Measurements from ENCODE around the gene DERL3.

DERL3 gene

GRCh38 chr22:23825246-23825905, 13.4 kb downstream of the DERL3 start:
- no peaks in the 10 kb centered on the region for H3K9me3 ChIP-seq (ENCODE audit: control extremely low read depth in 1 of 5, control insufficient read depth in 4 of 5, insufficient read depth in 2 of 5, low read depth in 1 of 5, low read length in 4 of 5)
- CTCF ChIA-PET: interaction anchor here (0.7 to 3.7 kb wide), 6 partner anchors 11 to 57 kb away, joined by 3 to 14 read pairs (median 4); no protein-coding TSS in a partner anchor
- no peak for DNase-seq
- peaks cover 18 to 93% (median 68%) of the 10 kb centered on the region in 4 experiments for H3K36me3 ChIP-seq (ENCODE audit: control insufficient read depth in 4 of 4, insufficient read depth in 4 of 4, low read length in 3 of 4)
- POLR2A ChIA-PET: no interaction called here
- WGBS (ENCODE audit: insufficient coverage): 97% methylated on average over 12 of the region's 12 CpGs
- no peak overlapping the region for H3K4me3 ChIP-seq (ENCODE audit: control insufficient read depth in 1 of 7, extremely low read depth in 1 of 7, insufficient read depth in 4 of 7, low read depth in 2 of 7, low read length in 6 of 7)
- H3K4me1 ChIP-seq (ENCODE audit: control extremely low read depth in 1 of 4, control insufficient read depth in 4 of 4, insufficient read depth in 4 of 4, low read length in 3 of 4): peaks cover 0 to 9% (median 0%) of the 10 kb centered on the region in 4 experiments
- H3K27me3 ChIP-seq (replicated peaks in 2 of 5; ENCODE audit: control insufficient read depth in 4 of 5, insufficient read depth in 5 of 5, low read length in 4 of 5): no peaks in the 10 kb centered on the region
- no peak overlapping the region for H3K27ac ChIP-seq (ENCODE audit: insufficient read depth in 1 of 2, low read depth in 1 of 2, low read length in 2 of 2, poor library complexity in 1 of 2, severe bottlenecking in 2 of 2)

- H3K27ac ChIP-seq (ENCODE audit: insufficient read depth in 1 of 2, low read depth in 1 of 2, low read length in 2 of 2, poor library complexity in 1 of 2, severe bottlenecking in 2 of 2): no peak overlapping the region
- H3K27me3 ChIP-seq (replicated peaks in 2 of 5; ENCODE audit: control insufficient read depth in 4 of 5, insufficient read depth in 5 of 5, low read length in 4 of 5): no peaks in the 10 kb centered on the region
- 97% methylated on average over 13 of the region's 13 CpGs for WGBS (ENCODE audit: insufficient coverage)
- no peak overlapping the region for H3K4me3 ChIP-seq (ENCODE audit: control insufficient read depth in 1 of 7, extremely low read depth in 1 of 7, insufficient read depth in 4 of 7, low read depth in 2 of 7, low read length in 6 of 7)
- H3K4me1 ChIP-seq (ENCODE audit: control extremely low read depth in 1 of 4, control insufficient read depth in 4 of 4, insufficient read depth in 4 of 4, low read length in 3 of 4): peaks cover 0 to 10% (median 0%) of the 10 kb centered on the region in 4 experiments
- no peak for DNase-seq
- POLR2A ChIA-PET: interaction anchor here (0.6 to 0.8 kb wide), 2 partner anchors 12 to 55 kb away, joined by 3 to 4 read pairs; no protein-coding TSS in a partner anchor
- H3K36me3 ChIP-seq (ENCODE audit: control insufficient read depth in 4 of 4, insufficient read depth in 4 of 4, low read length in 3 of 4): peaks cover 16 to 93% (median 69%) of the 10 kb centered on the region in 4 experiments
- no peaks in the 10 kb centered on the region for H3K9me3 ChIP-seq (ENCODE audit: control extremely low read depth in 1 of 5, control insufficient read depth in 4 of 5, insufficient read depth in 2 of 5, low read depth in 1 of 5, low read length in 4 of 5)
- CTCF ChIA-PET: interaction anchor here (0.7 to 3.7 kb wide), 6 partner anchors 11 to 54 kb away, joined by 3 to 14 read pairs (median 4); no protein-coding TSS in a partner anchor
Observed at GRCh38 chr22:23824476-23825245, 14.1 kb downstream of the DERL3 start.

GRCh38 chr22:23823331-23823791, 15.4 kb downstream of the DERL3 start:
- no peaks in the 10 kb centered on the region for H3K27me3 ChIP-seq (replicated peaks in 2 of 5; ENCODE audit: control insufficient read depth in 4 of 5, insufficient read depth in 5 of 5, low read length in 4 of 5)
- POLR2A ChIA-PET: no interaction called here
- WGBS (ENCODE audit: insufficient coverage): 100% methylated on average over 13 of the region's 14 CpGs
- H3K36me3 ChIP-seq (ENCODE audit: control insufficient read depth in 4 of 4, insufficient read depth in 4 of 4, low read length in 3 of 4): peaks cover 13 to 93% (median 66%) of the 10 kb centered on the region in 4 experiments
- H3K4me3 ChIP-seq (ENCODE audit: control insufficient read depth in 1 of 7, extremely low read depth in 1 of 7, insufficient read depth in 4 of 7, low read depth in 2 of 7, low read length in 6 of 7): no peak overlapping the region
- no peak overlapping the region for H3K27ac ChIP-seq (ENCODE audit: insufficient read depth in 1 of 2, low read depth in 1 of 2, low read length in 2 of 2, poor library complexity in 1 of 2, severe bottlenecking in 2 of 2)
- DNase-seq: no peak
- no peaks in the 10 kb centered on the region for H3K9me3 ChIP-seq (ENCODE audit: control extremely low read depth in 1 of 5, control insufficient read depth in 4 of 5, insufficient read depth in 2 of 5, low read depth in 1 of 5, low read length in 4 of 5)
- peaks cover 0 to 10% (median 0%) of the 10 kb centered on the region in 4 experiments for H3K4me1 ChIP-seq (ENCODE audit: control extremely low read depth in 1 of 4, control insufficient read depth in 4 of 4, insufficient read depth in 4 of 4, low read length in 3 of 4)
- CTCF ChIA-PET: interaction anchor here (1.4 to 2.3 kb wide), 3 partner anchors 9 to 27 kb away, joined by 3 to 13 read pairs (median 6); no protein-coding TSS in a partner anchor

- H3K27ac ChIP-seq (ENCODE audit: insufficient read depth in 1 of 2, low read depth in 1 of 2, low read length in 2 of 2, poor library complexity in 1 of 2, severe bottlenecking in 2 of 2): no peak overlapping the region
- ChIA-PET POLR2A (no interaction called here), CTCF (interaction anchor here (1.1 to 1.4 kb wide), 2 partner anchors 10 to 20 kb away, joined by 3 read pairs; no protein-coding TSS in a partner anchor)
- H3K36me3 ChIP-seq (ENCODE audit: control insufficient read depth in 4 of 4, insufficient read depth in 4 of 4, low read length in 3 of 4): peaks cover 8 to 95% (median 64%) of the 10 kb centered on the region in 4 experiments
- H3K4me1 ChIP-seq (ENCODE audit: control extremely low read depth in 1 of 4, control insufficient read depth in 4 of 4, insufficient read depth in 4 of 4, low read length in 3 of 4): peaks cover 0 to 10% (median 0%) of the 10 kb centered on the region in 4 experiments
- 97% methylated on average over 4 of the region's 6 CpGs for WGBS (ENCODE audit: insufficient coverage)
- no peaks in the 10 kb centered on the region for H3K9me3 ChIP-seq (ENCODE audit: control extremely low read depth in 1 of 5, control insufficient read depth in 4 of 5, insufficient read depth in 2 of 5, low read depth in 1 of 5, low read length in 4 of 5)
- no peaks in the 10 kb centered on the region for H3K27me3 ChIP-seq (replicated peaks in 2 of 5; ENCODE audit: control insufficient read depth in 4 of 5, insufficient read depth in 5 of 5, low read length in 4 of 5)
- DNase-seq: no peak
- no peak overlapping the region for H3K4me3 ChIP-seq (ENCODE audit: control insufficient read depth in 1 of 7, extremely low read depth in 1 of 7, insufficient read depth in 4 of 7, low read depth in 2 of 7, low read length in 6 of 7)
Observed at GRCh38 chr22:23822101-23822671, 16.6 kb downstream of the DERL3 start.

- ChIA-PET POLR2A (interaction anchor here (0.6 kb wide), 1 partner anchor 14 kb away, joined by 4 read pairs; no protein-coding TSS in a partner anchor), CTCF (interaction anchor here (0.9 to 1.1 kb wide), 2 partner anchors 19 to 31 kb away, joined by 3 read pairs; no protein-coding TSS in a partner anchor)
- DNase-seq: no peak
- WGBS (ENCODE audit: insufficient coverage): 69% methylated on average over 4 of the region's 4 CpGs
- H3K27ac ChIP-seq (ENCODE audit: insufficient read depth in 1 of 2, low read depth in 1 of 2, low read length in 2 of 2, poor library complexity in 1 of 2, severe bottlenecking in 2 of 2): peak overlapping the region in 1 of 2 experiments; percentile 25
- H3K27me3 ChIP-seq (replicated peaks in 2 of 5; ENCODE audit: control insufficient read depth in 4 of 5, insufficient read depth in 5 of 5, low read length in 4 of 5): no peaks in the 10 kb centered on the region
- peaks cover 10 to 96% (median 66%) of the 10 kb centered on the region in 4 experiments for H3K36me3 ChIP-seq (ENCODE audit: control insufficient read depth in 4 of 4, insufficient read depth in 4 of 4, low read length in 3 of 4)
- H3K9me3 ChIP-seq (ENCODE audit: control extremely low read depth in 1 of 5, control insufficient read depth in 4 of 5, insufficient read depth in 2 of 5, low read depth in 1 of 5, low read length in 4 of 5): no peaks in the 10 kb centered on the region
- peaks cover 0 to 10% (median 0%) of the 10 kb centered on the region in 4 experiments for H3K4me1 ChIP-seq (ENCODE audit: control extremely low read depth in 1 of 4, control insufficient read depth in 4 of 4, insufficient read depth in 4 of 4, low read length in 3 of 4)
- no peak overlapping the region for H3K4me3 ChIP-seq (ENCODE audit: control insufficient read depth in 1 of 7, extremely low read depth in 1 of 7, insufficient read depth in 4 of 7, low read depth in 2 of 7, low read length in 6 of 7)
Observed at GRCh38 chr22:23820748-23821211, 18.0 kb downstream of the DERL3 start.

GRCh38 chr22:23818541-23818940, 20.3 kb downstream of the DERL3 start:
- no peak overlapping the region for H3K27ac ChIP-seq (ENCODE audit: insufficient read depth in 1 of 2, low read depth in 1 of 2, low read length in 2 of 2, poor library complexity in 1 of 2, severe bottlenecking in 2 of 2)
- no peak overlapping the region for H3K4me3 ChIP-seq (ENCODE audit: control insufficient read depth in 1 of 7, extremely low read depth in 1 of 7, insufficient read depth in 4 of 7, low read depth in 2 of 7, low read length in 6 of 7)
- CTCF ChIA-PET: interaction anchor here (1.6 kb wide), 1 partner anchor 17 kb away, joined by 5 read pairs; no protein-coding TSS in a partner anchor
- WGBS (ENCODE audit: insufficient coverage): 88% methylated on average over 1 of the region's 2 CpGs
- H3K4me1 ChIP-seq (ENCODE audit: control extremely low read depth in 1 of 4, control insufficient read depth in 4 of 4, insufficient read depth in 4 of 4, low read length in 3 of 4): peaks cover 0 to 10% (median 0%) of the 10 kb centered on the region in 4 experiments
- no peak for DNase-seq
- no peaks in the 10 kb centered on the region for H3K27me3 ChIP-seq (replicated peaks in 2 of 5; ENCODE audit: control insufficient read depth in 4 of 5, insufficient read depth in 5 of 5, low read length in 4 of 5)
- POLR2A ChIA-PET: no interaction called here
- peaks cover 2 to 86% (median 53%) of the 10 kb centered on the region in 4 experiments for H3K36me3 ChIP-seq (ENCODE audit: control insufficient read depth in 4 of 4, insufficient read depth in 4 of 4, low read length in 3 of 4)
- no peaks in the 10 kb centered on the region for H3K9me3 ChIP-seq (ENCODE audit: control extremely low read depth in 1 of 5, control insufficient read depth in 4 of 5, insufficient read depth in 2 of 5, low read depth in 1 of 5, low read length in 4 of 5)
